Stimulated activated CD8-positive, alpha-beta memory T cell treated with anti-CD3 and anti-CD28 coated beads, Interleukin-15, amount 100 ng/mL, for 4 hours (primary cell): Measurements from ENCODE around the gene PDE2A.
"Not testable (repeated sequence)": the region's sequence is repeated elsewhere in the genome, so short reads cannot be mapped to it uniquely, and the experiment has no call there.

Experiments used
- DNase-seq, 2 donors: peaks; one replicate each; pipeline ENCODE4 v3.0.0-alpha.2; 2020; ENCODE audit warnings: low read depth in 2 of 2

The PDE2A gene

GRCh38 chr11:72576661-72577060, 97.6 kb downstream of the PDE2A start:
- no peak for DNase-seq

- DNase-seq = no peak
These were observed 98.0 kb downstream of the PDE2A start for GRCh38 chr11:72576243-72576595.

GRCh38 chr11:72575533-72576242, 98.5 kb downstream of the PDE2A start:
- DNase-seq = no peak

GRCh38 chr11:72574548-72575460, 99.4 kb downstream of the PDE2A start:
- DNase-seq = no peak

DNA sequence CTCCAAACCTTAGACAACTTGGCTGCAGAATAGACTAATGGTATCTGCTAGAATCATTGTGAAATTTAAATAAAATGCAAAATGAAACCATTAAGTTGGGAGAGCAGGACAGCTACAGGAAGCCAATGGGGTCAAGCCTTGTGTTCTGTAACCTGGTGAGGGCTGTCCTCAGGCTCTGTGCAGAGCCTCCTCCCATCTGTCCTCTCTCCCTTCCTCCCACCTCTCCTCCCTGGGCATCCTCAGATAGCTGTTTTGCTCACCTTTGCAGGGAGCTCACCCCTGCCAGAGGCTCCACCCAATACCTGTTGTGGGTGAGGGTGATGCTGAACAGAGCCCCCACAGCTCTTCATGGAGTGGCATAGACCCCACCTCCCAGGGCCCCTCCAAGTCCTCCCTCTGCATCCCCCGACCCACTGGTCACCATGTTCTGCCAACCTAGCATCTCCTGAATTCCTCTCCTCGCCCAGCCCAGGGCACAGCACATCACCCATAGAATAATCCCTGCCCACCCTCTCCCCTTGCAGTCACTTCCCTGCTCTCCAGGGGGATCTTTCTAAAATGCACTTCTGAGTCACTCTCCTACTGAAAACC, 100.3 kb downstream of the PDE2A start:
- DNase-seq = no peak

DNA sequence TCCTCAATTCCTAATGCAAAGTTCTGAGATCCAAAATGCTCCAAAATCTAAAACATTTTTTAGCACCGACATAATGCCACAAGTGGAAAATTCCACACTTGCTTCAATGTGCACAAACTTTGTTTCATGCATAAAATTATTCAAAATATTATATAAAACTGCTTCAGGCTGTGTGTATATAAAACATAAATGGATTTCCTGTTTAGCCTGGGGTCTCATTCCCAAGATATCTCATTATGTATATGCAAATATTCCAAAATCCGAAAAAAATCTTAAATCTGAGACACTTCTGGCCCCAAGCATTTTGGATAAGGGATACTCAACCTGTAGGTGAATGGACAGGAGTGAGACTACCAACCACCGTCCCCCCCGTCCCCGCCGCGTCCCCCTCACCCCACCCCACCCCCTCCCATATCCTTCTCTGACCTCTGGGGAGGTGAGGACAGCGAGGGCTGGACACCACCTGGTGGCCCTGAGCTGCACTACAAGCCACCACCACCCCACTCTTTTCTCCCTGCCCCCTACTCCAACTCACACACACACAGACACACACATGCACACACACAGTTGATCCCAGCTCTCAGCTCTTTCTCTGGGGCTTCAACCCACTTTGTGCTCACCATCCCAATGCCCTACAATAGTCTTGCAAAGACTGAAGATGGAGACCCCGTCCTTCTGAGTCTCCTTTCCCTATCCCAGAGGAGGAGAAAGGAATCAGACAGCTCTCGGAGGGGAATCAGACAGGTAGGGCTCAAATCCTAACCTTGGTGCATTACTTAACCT, 101.0 kb downstream of the PDE2A start:
- no peak for DNase-seq

DNA sequence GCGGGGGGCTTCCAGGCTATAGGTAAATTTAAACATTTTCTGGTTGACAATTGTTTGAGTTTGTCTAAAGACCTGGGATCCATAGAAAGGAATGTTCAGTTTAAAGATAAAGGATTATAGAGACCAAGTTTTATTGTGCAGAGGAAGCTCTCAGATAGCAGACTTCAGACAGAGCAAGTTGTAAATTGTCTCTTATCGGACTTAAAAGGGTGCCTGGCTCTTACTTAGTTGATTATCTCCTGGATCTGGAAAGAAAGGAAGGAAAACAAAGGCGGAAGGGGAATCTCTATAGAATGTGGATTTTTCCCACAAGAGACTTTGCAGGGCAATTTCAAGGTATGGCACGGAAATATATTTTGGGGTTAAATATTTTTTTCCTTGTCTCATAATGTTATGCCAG, 101.7 kb downstream of the PDE2A start:
- not testable (repeated sequence) for DNase-seq

DNA sequence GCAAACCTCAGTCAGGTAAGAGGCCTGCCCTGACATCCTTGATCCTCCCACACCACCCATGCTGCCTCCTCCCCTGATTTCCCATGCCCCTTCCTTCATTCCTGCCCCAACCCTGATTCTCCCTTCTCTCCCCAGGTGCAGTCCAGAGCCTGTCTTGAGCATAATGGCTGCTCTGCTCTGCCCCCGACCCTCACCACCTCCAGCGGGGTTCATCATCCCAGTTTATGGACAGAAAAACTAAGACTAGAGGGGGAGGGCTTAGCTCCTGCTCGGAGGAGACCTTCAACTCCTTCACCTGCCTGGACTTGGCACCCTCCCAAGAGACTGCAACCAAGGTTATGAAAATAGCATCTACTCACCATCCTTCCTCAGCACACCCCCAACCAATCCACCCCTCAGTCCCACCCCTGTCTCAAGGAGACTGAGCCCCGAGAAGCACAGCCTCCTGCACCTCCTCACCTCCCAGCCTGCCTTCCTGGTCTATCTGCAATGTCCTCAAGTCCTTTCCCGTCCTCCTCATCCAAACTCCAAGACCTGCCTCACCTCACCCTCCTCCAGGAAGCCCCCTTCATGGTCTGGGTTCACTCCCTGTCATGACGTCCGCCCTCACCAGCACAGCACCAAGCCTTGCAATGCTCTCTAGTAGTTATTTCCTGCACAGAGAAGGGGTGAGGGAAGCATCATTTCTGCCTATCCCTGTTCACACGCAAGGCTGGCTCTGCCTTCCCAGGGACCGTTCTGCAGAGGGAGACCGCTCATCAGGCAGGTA, 103.1 kb downstream of the PDE2A start:
- no peak for DNase-seq

DNA sequence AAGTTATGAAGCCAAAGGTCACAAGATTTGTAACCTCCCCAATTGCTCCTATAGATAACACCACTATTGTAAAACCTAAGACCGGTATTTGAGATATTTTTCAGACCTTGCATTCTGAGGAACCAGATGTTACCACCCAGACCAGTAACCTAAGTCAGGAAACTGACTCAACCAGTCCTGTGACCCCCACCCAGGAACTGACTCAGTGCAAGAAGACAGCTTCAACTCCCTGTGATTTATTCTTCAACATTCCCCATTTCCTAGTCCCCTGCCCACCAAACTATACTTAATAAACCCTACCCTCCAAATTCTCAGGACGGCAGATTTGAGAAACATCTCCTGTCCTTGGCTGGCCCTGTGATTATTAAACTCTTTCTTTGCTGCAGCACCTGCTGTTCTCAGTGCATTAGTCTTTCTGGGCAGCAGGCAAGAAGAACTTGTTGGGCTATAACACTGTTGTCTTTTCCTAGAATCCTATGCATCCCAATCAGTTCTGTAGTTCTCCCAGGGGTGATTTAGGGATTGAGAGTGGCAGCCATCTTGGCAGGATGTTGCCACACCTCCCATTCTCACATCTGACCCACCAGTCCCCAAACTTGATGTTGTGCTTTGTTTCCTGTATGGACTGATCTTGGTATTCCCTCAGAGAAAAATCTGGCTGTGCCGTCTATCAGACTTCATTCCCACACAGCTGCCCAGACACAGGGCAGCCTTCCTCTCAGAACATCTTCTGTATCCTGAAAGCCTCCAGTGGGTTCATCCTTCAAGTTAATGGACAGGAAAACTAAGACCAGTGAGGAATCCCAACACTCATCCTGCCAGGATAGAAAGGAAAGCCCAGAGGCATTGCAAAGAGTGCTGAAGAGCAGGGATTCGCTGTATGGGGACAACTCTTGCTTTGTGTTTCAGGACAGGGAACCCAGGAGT, 104.0 kb downstream of the PDE2A start:
- DNase-seq = no peak

- DNase-seq = no peak
These were observed 105.4 kb downstream of the PDE2A start for GRCh38 chr11:72568861-72569260.

DNA sequence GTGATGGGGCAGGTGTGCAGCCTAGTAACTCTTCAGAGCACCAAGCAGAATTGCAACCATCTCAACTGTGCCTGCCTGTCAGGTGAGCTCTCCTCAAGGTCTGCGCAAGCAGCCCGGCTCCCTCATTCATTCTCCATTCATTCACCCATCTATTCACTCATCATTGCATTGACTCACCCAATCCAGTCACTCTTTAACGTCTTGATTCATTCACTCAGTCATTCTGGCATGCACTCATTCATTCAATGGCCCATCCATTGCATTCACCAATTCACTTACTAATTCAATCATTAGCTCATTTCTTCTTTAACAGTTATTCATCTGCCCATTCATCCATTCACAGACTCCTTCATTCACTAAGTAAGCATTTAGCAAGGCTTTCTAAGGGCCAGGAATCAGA, 111.8 kb downstream of the PDE2A start:
- DNase-seq = no peak

DNA sequence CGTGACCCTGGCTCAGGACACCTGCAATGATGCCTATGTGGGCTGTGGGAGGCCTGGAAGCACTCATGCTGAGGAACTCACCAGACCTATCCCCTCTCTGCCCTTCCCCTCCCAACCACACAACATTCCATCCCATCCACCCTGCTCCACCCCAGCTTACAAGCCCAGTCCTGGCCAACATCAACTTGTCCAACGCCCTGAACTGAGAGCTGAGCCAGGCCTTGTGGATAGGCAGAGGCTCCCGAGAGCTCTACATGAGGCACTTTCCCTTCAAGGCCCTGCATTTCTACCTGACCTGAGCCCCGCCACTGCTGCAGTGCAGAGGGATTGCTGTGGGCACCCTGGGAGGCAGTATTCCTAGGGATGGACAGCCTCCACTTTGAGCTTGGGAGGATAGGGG, 112.4 kb downstream of the PDE2A start:
- DNase-seq = no peak

DNA sequence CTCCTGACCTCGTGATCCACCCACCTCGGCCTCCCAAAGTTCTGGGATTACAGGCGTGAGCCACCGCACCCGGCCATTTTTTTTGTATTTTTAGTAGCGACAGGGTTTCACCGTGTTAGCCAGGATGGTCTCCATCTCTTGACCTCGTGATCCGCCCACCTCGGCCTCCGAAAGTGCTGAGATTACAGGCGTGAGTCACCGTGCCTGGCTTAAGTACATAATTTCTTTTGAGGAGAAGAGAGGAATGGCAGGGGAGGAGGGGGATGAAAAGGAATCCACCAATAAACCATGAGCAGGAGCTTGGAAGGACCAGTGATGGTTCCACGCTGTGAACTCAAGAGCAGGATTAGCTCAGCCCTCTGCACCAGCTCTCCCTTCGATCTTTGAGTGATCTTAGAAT, 113.4 kb downstream of the PDE2A start:
- DNase-seq = not testable (repeated sequence)

GRCh38 chr11:72556433-72556832, 117.8 kb downstream of the PDE2A start:
- no peak for DNase-seq

GRCh38 chr11:72555014-72555522, 119.2 kb downstream of the PDE2A start:
- DNase-seq = not testable (repeated sequence)

GRCh38 chr11:72553706-72554105, 120.5 kb downstream of the PDE2A start:
- DNase-seq = no peak

DNA sequence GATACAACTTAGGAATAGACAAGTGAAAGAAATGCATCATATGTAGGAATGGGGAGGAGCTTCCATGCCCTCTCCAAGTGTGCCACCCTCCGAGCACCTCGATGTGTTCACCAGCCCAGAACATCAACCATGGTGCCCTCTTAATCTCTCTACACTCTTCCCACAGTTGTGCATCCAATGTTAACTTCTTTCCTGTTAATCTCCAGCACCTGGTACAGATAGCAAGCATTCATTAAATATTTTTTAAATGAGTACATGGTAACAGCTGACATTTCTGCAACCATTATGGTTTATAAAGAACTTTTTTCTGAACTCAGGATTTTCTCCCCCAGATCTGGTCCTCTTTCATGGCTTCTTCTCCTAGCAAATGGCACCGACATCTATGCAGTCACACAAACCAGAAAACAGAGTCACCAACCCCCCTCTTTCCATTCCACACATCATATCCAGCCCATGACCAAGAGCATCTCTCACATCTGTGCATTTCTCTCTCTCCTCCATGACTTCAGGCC, 121.8 kb downstream of the PDE2A start:
- DNase-seq = no peak

DNA sequence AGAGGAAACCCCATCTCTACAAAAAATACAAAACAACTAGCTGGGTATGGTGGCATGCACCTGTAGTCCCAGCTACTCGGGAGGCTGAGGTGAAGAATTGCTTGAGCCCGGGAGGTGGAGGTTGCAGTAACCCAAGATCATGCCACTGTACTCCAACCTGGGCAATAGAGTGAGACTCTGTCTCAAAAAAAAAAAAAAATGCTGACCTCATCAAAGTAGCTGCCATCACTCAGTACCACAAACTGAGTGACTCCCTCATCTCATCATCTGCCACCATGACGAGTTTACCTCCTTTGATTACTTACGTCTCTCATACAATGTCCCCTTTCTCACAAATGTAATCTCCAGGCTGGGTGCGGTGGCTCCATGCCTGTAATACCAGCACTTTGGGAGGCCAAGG, 122.7 kb downstream of the PDE2A start:
- DNase-seq = no peak

DNA sequence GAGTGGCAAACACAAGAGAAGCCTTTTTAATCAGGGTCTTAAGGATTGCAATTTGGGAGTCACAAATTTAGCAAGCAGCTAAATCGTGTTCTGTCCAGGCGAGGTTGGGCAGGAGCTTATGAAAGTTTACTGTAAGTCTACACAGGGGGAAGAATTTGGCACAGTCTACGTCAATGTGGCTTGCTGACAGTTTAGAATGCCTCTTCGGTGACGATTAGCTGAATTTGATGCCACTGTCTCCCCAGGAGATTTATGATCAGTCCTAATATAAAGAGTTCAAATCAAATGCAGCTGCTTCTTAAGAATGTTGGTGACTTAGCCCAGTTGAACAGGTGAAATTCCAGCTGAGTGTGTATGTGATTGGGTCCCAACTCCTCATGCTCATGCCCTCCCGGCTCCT, 125.8 kb downstream of the PDE2A start:
- DNase-seq = no peak

DNA sequence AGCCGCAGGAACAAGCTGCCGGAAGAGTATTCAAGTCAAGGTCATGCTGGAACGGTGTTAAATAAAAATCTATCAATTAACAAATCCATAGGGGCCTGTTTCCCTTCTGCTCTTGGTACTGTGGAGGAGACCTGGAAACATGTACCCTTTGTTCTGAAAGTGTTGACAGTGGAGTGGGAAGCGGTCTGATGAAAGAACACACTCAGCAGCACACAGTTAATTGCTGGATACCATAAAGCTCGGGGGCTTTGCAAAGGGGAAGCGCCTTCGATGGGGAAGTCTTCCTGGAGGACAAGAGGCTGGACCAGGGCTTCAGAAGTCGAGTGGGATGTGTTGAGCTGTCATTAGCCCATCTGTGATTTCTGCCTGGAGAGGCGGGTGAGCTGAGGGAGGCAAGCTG, 127.4 kb downstream of the PDE2A start:
- DNase-seq = no peak
